B cell (primary cell): ENCODE data around the gene VWA1. TPM values are rescaled to one million over a fixed set of nuclear protein-coding genes. Genes with fewer than 3 reads are reported as not detected.
"Not testable (repeated sequence)": the region's sequence is repeated elsewhere in the genome, so short reads cannot be mapped to it uniquely, and the experiment has no call there.

ENCODE experiments used
- ATAC-seq: fragments of 200-7000 bp; cut with Tn5 transposase; one replicate; pipeline ENCODE4 v1.10.0; 2021; ENCODE audit warnings: low read depth, mild to moderate bottlenecking, moderate number of reproducible peaks, moderate library complexity
- CTCF ChIA-PET: fragments of 350-600 bp; sonication (Branson Sonifier 250); formaldehyde crosslinking; loops from one replicate; lab custom pipeline; 2021; ENCODE audit warnings: antibody characterized with exemption, inconsistent platforms; lab: Charles Lee
- POLR2A ChIA-PET: fragments of 350-600 bp; sonication (Branson Sonifier 250); formaldehyde crosslinking; loops from one replicate; lab custom pipeline; 2021; ENCODE audit warnings: antibody characterized with exemption; lab: Charles Lee
- DNase-seq: peaks from one replicate; pipeline ENCODE4 v3.0.0; 2013
- H2AFZ ChIP-seq: 2 replicates; pipeline ENCODE4 v1.6.1; 2012; ENCODE audit warnings: mild to moderate bottlenecking, low read depth, low read length; ENCODE audit not compliant: insufficient read depth, poor library complexity, severe bottlenecking
- H3K27ac ChIP-seq, 2 donors: 1 replicate in 1 of 2; 2 replicates in 1 of 2; pipeline ENCODE4 v1.5.1; 2012 to 2013; ENCODE audit warnings: low read length in 2 of 2, mild to moderate bottlenecking in 2 of 2, moderate library complexity in 1 of 2
- H3K27me3 ChIP-seq, 4 experiments: fragments of 200-600 bp in 1 of 4; sonication (generic) in 1 of 4; replicated peaks in 1 of 4; 1 replicate in 2 of 4; 2 replicates in 2 of 4; pipeline versions ENCODE4 v1.6.1 to v1.7.0; 2013 to 2016; ENCODE audit warnings: low read length in 3 of 4, mild to moderate bottlenecking in 2 of 4, mixed read lengths in 1 of 4, moderate library complexity in 1 of 4; ENCODE audit not compliant: insufficient read depth in 4 of 4, control insufficient read depth in 3 of 4; ENCODE audit errors: control extremely low read depth in 1 of 4
- H3K36me3 ChIP-seq, 2 experiments: replicated peaks in 1 of 2; 1 replicate in 1 of 2; 2 replicates in 1 of 2; pipeline versions ENCODE4 v1.6.1 to v1.7.1; 2013; ENCODE audit warnings: low read length in 1 of 2; ENCODE audit not compliant: insufficient read depth in 2 of 2, control insufficient read depth in 1 of 2; ENCODE audit errors: control extremely low read depth in 1 of 2, extremely low read depth in 1 of 2
- H3K4me1 ChIP-seq, 2 donors: fragments of 200-600 bp in 1 of 2; sonication (generic) in 1 of 2; 1 replicate in 1 of 2; 2 replicates in 1 of 2; pipeline versions ENCODE4 v1.5.1 to v1.6.1; 2013 to 2017; ENCODE audit warnings: low read length in 2 of 2; ENCODE audit not compliant: control insufficient read depth in 2 of 2, insufficient read depth in 2 of 2
- H3K4me2 ChIP-seq: replicated peaks from 2 replicates; pipeline ENCODE3; 2012; ENCODE audit warnings: mild to moderate bottlenecking, low read depth, low read length; ENCODE audit not compliant: poor library complexity, severe bottlenecking
- H3K4me3 ChIP-seq, 5 experiments: fragments of 200-600 bp in 1 of 5; sonication (generic) in 1 of 5; 1 replicate in 3 of 5; 2 replicates in 2 of 5; pipeline versions ENCODE4 v1.5.1 to v1.7.0; 2011 to 2016; ENCODE audit warnings: low read length in 4 of 5, mild to moderate bottlenecking in 4 of 5, low read depth in 2 of 5, control low read depth in 1 of 5, moderate library complexity in 1 of 5; ENCODE audit not compliant: insufficient read depth in 1 of 5; ENCODE audit errors: control extremely low read depth in 1 of 5, extremely low read depth in 1 of 5
- H3K79me2 ChIP-seq: fragments of 200-600 bp; sonication (generic); one replicate; pipeline ENCODE4 v1.6.0; 2016; ENCODE audit warnings: low read length; ENCODE audit not compliant: control insufficient read depth, insufficient read depth
- H3K9ac ChIP-seq: fragments of 200-600 bp; sonication (generic); 2 replicates; pipeline ENCODE4 v1.6.1; 2017; ENCODE audit warnings: mild to moderate bottlenecking, low read length, moderate library complexity
- H3K9me3 ChIP-seq, 3 donors: one replicate each; pipeline versions ENCODE4 v1.6.1 to v1.7.1; 2013; ENCODE audit warnings: low read length in 2 of 3; ENCODE audit not compliant: control insufficient read depth in 2 of 3, insufficient read depth in 1 of 3; ENCODE audit errors: control extremely low read depth in 1 of 3
- H4K20me1 ChIP-seq: 2 replicates; pipeline ENCODE4 v1.6.0; 2012; ENCODE audit warnings: mild to moderate bottlenecking, low read length; ENCODE audit not compliant: insufficient read depth, control insufficient read depth, poor library complexity, severe bottlenecking
- H3K27ac Mint-ChIP-seq: one replicate; pipeline ENCODE4 v1.8.0; 2021; ENCODE audit warnings: mixed read lengths
- H3K27me3 Mint-ChIP-seq: one replicate; pipeline ENCODE4 v1.8.0; 2021; ENCODE audit warnings: mixed read lengths
- H3K4me1 Mint-ChIP-seq: one replicate; pipeline ENCODE4 v1.8.0; 2021; ENCODE audit warnings: mixed read lengths
- H3K4me3 Mint-ChIP-seq: one replicate; pipeline ENCODE4 v1.8.0; 2021; ENCODE audit warnings: mixed read lengths
- H3K9me3 Mint-ChIP-seq: one replicate; pipeline ENCODE4 v1.8.0; 2022; ENCODE audit warnings: mixed read lengths; ENCODE audit not compliant: insufficient read depth
- CTCF ChIP-seq: fragments of 200-600 bp; IDR thresholded peaks from one replicate; pipeline ENCODE4 v1.8.0; 2022; ENCODE audit warnings: antibody characterized with exemption, mild to moderate bottlenecking
- EZH2 ChIP-seq: IDR thresholded peaks from 2 replicates; pipeline ENCODE4 v1.6.1; 2012; ENCODE audit warnings: borderline replicate concordance, low read depth, mild to moderate bottlenecking, moderate library complexity, low read length; ENCODE audit not compliant: insufficient read depth, poor library complexity, severe bottlenecking
- WGBS: methylation state at CpG from one replicate; pipeline ENCODE4 v1.1.5; 2013; ENCODE audit warnings: missing lambda C conversion rate; ENCODE audit not compliant: insufficient coverage; 5-methylcytosine and 5-hydroxymethylcytosine counted together
- intact Hi-C: fragments of 100-400 bp; cut with micrococcal nuclease; formaldehyde crosslinking; loops from one replicate; pipeline ENCODE4 v1.10.0; 2022
- polyA plus RNA-seq: library from polyadenylated mRNA; depleted of rRNA; stranded (reverse); fragments of >200 nt; gene quantifications from 2 replicates; pipeline ENCODE4 v1.2.3, GENCODE V29; 2012
- total RNA-seq, 2 donors: library from RNA; stranded (reverse); fragments of 120-200 nt in 1 of 2; gene quantifications; 1 replicate in 1 of 2; 2 replicates in 1 of 2; pipeline versions ENCODE4 v1.2.3 to v1.2.4, GENCODE V29; 2013 to 2022

The VWA1 gene
- total and polyA plus RNA-seq, 2 donors (not counting 1 experiment from before 2014, with no cell fraction given), result 0.09 TPM; not detected in 1

- H3K79me2 ChIP-seq, result no peaks in the 10 kb centered on the region
- H3K4me3 Mint-ChIP-seq, result no peak overlapping the region
- DNase-seq (no peak), ATAC-seq (no peak)
- H3K4me2 ChIP-seq, result no peak overlapping the region
- H3K27me3 ChIP-seq, result peaks cover 0 to 4% (median 0%) of the 10 kb centered on the region in 4 experiments
- no peaks in the 10 kb centered on the region for H3K9me3 ChIP-seq
- H3K27ac Mint-ChIP-seq, result no peak overlapping the region
- no peak overlapping the region for H3K4me3 ChIP-seq
- H4K20me1 ChIP-seq, result no peaks in the 10 kb centered on the region
- H3K9me3 Mint-ChIP-seq, result no peaks in the 10 kb centered on the region
- 93% methylated on average over 25 of the region's 30 CpGs for WGBS
- no peak overlapping the region for H2AFZ ChIP-seq
- ChIA-PET POLR2A (no interaction called here), CTCF (no interaction called here)
- H3K4me1 Mint-ChIP-seq, result no peaks in the 10 kb centered on the region
- no peak overlapping the region for H3K9ac ChIP-seq
- intact Hi-C loops, result no loop called here
- H3K36me3 ChIP-seq, result no peaks in the 10 kb centered on the region
- no peak overlapping the region for H3K27ac ChIP-seq
- no peaks in the 10 kb centered on the region for H3K4me1 ChIP-seq
- H3K27me3 Mint-ChIP-seq, result no peaks in the 10 kb centered on the region
- no peak for TF ChIP-seq CTCF
- TF ChIP-seq EZH2, result no peak
Measured at GRCh38 chr1:1455366-1455884, 19.9 kb downstream of the VWA1 start.

- H3K27ac ChIP-seq, H3K79me2 ChIP-seq, H3K4me1 Mint-ChIP-seq, H3K36me3 ChIP-seq, H3K27me3 ChIP-seq, DNase-seq, H3K9me3 ChIP-seq, H2AFZ ChIP-seq, H3K9ac ChIP-seq, H3K9me3 Mint-ChIP-seq, H3K27ac Mint-ChIP-seq, intact Hi-C loops, ATAC-seq, H3K4me2 ChIP-seq, POLR2A ChIA-PET, H3K4me3 Mint-ChIP-seq, H4K20me1 ChIP-seq, H3K4me3 ChIP-seq, H3K27me3 Mint-ChIP-seq, H3K4me1 ChIP-seq, CTCF ChIA-PET: not testable (repeated sequence)
- no CpG with 5 or more reads among the region's 15 CpGs for WGBS
Measured at GRCh38 chr1:1455934-1456333, 20.4 kb downstream of the VWA1 start.

DNA sequence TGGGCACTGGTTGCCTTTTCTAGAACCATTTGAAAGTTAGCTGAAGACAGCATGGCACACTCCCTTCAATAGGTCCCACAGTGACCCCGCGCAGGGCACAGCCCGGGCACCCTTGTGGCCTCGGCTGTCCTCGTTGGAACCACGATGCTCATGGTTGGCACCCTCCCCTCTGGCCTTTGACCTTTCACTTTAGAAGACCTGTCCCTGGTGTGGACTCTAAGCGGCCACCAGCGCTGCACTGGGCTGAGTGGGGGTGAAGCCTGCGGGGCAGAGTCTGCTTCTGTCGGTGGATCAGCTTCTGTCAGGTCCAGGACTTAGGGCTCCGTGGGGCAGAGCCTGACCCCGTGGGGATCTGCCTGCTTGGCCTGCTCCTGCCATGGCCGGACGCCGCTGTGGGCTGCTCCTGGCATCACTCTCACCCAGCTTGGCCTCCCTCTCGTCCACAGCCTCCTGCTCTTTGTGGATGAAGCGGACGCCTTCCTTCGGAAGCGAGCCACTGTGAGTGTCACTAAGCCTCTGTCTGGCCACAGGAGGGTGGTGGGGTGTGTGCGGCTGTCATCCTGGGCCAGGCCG, 21.3 kb downstream of the VWA1 start:
- H3K36me3 ChIP-seq, H3K4me3 Mint-ChIP-seq, H3K79me2 ChIP-seq, H3K27ac ChIP-seq, CTCF ChIA-PET, H3K4me2 ChIP-seq, DNase-seq, H3K4me3 ChIP-seq, H4K20me1 ChIP-seq, H3K9ac ChIP-seq, H2AFZ ChIP-seq, ATAC-seq, intact Hi-C loops, POLR2A ChIA-PET, H3K9me3 ChIP-seq, H3K9me3 Mint-ChIP-seq, H3K27me3 Mint-ChIP-seq, H3K4me1 ChIP-seq, H3K4me1 Mint-ChIP-seq, H3K27ac Mint-ChIP-seq: not testable (repeated sequence)
- WGBS, result 80% methylated on average over 13 of the region's 22 CpGs
- H3K27me3 ChIP-seq, result peaks cover 0 to 12% (median 0%) of the 10 kb centered on the region in 4 experiments
